Endothelial cell of umbilical vein (primary cell): ENCODE results near the gene MRTFA. TPM values are rescaled to one million over a fixed set of nuclear protein-coding genes. Genes with fewer than 3 reads are reported as not detected.

Experiments used
- BruUV-seq: library from RNA; stranded (reverse); fragments of 400-500 nt; replicated peaks from 2 replicates; lab custom pipeline; 2021; lab: Mats Ljungman, UMichigan
- CTCF ChIA-PET: fragments of 300-600, 350-600 bp; sonication (Branson Sonifier 250); formaldehyde crosslinking; loops from one replicate; lab custom pipeline; 2021; ENCODE audit warnings: antibody characterized with exemption, inconsistent platforms; lab: Charles Lee
- POLR2A ChIA-PET: fragments of 300-600, 350-600 bp; sonication (Branson Sonifier 250); formaldehyde crosslinking; loops from one replicate; lab custom pipeline; 2021; ENCODE audit warnings: antibody characterized with exemption, inconsistent platforms; lab: Charles Lee
- DNase-seq: peaks from one replicate; pipeline ENCODE4 v3.0.0-alpha.2; 2011; ENCODE audit warnings: low read depth, low spot score
- FAIRE-seq: peaks from 2 replicates; lab custom pipeline; 2011; peaks lifted over from hg19 to GRCh38; lab: Jason Lieb, UNC
- H2AFZ ChIP-seq: 2 replicates; pipeline ENCODE4 v1.6.0; 2012; ENCODE audit warnings: low read depth, low read length, control low read depth, inconsistent platforms
- H3K27ac ChIP-seq: 2 replicates; pipeline ENCODE4 v1.5.1; 2011; ENCODE audit warnings: low read depth, mild to moderate bottlenecking, control low read depth, low read length, moderate library complexity; ENCODE audit not compliant: insufficient read depth
- H3K27me3 ChIP-seq, 2 experiments: 2 replicates each; pipeline versions ENCODE4 v1.6.0 to v1.6.1; 2011; ENCODE audit warnings: low read length in 2 of 2, mixed read lengths in 1 of 2; ENCODE audit not compliant: control insufficient read depth in 2 of 2, insufficient read depth in 2 of 2
- H3K36me3 ChIP-seq, 2 experiments: 2 replicates in 1 of 2; 3 replicates in 1 of 2; pipeline ENCODE4 v1.5.1; 2011; ENCODE audit warnings: low read length in 2 of 2, mild to moderate bottlenecking in 1 of 2, moderate library complexity in 1 of 2; ENCODE audit not compliant: control insufficient read depth in 2 of 2, insufficient read depth in 2 of 2; ENCODE audit errors: extremely low read depth in 1 of 2
- H3K4me1 ChIP-seq: 3 replicates; pipeline ENCODE4 v1.5.1; 2011; ENCODE audit warnings: mild to moderate bottlenecking, low read length; ENCODE audit not compliant: control insufficient read depth, insufficient read depth; ENCODE audit errors: extremely low read depth
- H3K4me2 ChIP-seq: 2 replicates; pipeline ENCODE4 v1.6.1; 2011; ENCODE audit warnings: low read length, control low read depth, mixed read lengths; ENCODE audit not compliant: insufficient read depth
- H3K4me3 ChIP-seq, 3 experiments: fragments of 200-600 bp in 1 of 3; sonication (generic), shearing (Covaris generic) in 1 of 3; replicated peaks in 1 of 3; 2 replicates each; pipeline ENCODE4 v1.5.1; 2011 to 2016; ENCODE audit warnings: control low read depth in 3 of 3, low read length in 3 of 3, mild to moderate bottlenecking in 2 of 3, inconsistent platforms in 1 of 3, low read depth in 1 of 3, moderate library complexity in 1 of 3; ENCODE audit not compliant: insufficient read depth in 1 of 3
- H3K79me2 ChIP-seq: 2 replicates; pipeline ENCODE4 v1.6.0; 2012; ENCODE audit warnings: low read length, inconsistent platforms; ENCODE audit not compliant: control insufficient read depth, insufficient read depth
- H3K9ac ChIP-seq: replicated peaks from 2 replicates; pipeline ENCODE3; 2011; ENCODE audit warnings: low read length, control low read depth; ENCODE audit not compliant: insufficient read depth; ENCODE audit errors: extremely low read depth
- H3K9me1 ChIP-seq: replicated peaks from 3 replicates; pipeline ENCODE4 v1.6.0; 2011; ENCODE audit warnings: mild to moderate bottlenecking, low read length; ENCODE audit not compliant: control insufficient read depth, insufficient read depth; ENCODE audit errors: extremely low read depth
- H3K9me3 ChIP-seq: replicated peaks from 2 replicates; pipeline ENCODE4 v1.5.1; 2012; ENCODE audit warnings: low read length, inconsistent platforms; ENCODE audit not compliant: control insufficient read depth, insufficient read depth
- H4K20me1 ChIP-seq: replicated peaks from 2 replicates; pipeline ENCODE3; 2011; ENCODE audit warnings: mild to moderate bottlenecking, low read length; ENCODE audit not compliant: control insufficient read depth, insufficient read depth; ENCODE audit errors: extremely low read depth
- CTCF ChIP-seq, 2 donors: IDR thresholded peaks; 1 replicate in 1 of 2; 2 replicates in 1 of 2; pipeline ENCODE4 v1.5.1; 2011; ENCODE audit warnings: low read length in 2 of 2, mild to moderate bottlenecking in 2 of 2, moderate library complexity in 2 of 2, control low read depth in 1 of 2, inconsistent platforms in 1 of 2, low read depth in 1 of 2; ENCODE audit not compliant: insufficient read depth in 1 of 2; ENCODE audit errors: extremely low read depth in 1 of 2
- EZH2 ChIP-seq: IDR thresholded peaks from 2 replicates; pipeline ENCODE4 v1.6.1; 2012; ENCODE audit warnings: borderline replicate concordance, low read depth, mild to moderate bottlenecking, moderate library complexity, low read length, inconsistent platforms; ENCODE audit not compliant: severe bottlenecking
- FOS ChIP-seq: IDR thresholded peaks from 2 replicates; pipeline ENCODE4 v1.6.1; 2011; ENCODE audit warnings: mild to moderate bottlenecking, low read length, moderate library complexity, borderline replicate concordance; ENCODE audit not compliant: insufficient read depth
- GATA2 ChIP-seq: IDR thresholded peaks from 2 replicates; pipeline ENCODE4 v1.7.0; 2011; ENCODE audit warnings: low read depth, mild to moderate bottlenecking, moderate library complexity, mixed read lengths, low read length; ENCODE audit not compliant: insufficient read length, insufficient read depth
- JUN ChIP-seq: IDR thresholded peaks from 2 replicates; pipeline ENCODE4 v1.6.1; 2011; ENCODE audit warnings: borderline replicate concordance, low read depth; ENCODE audit not compliant: insufficient read length, insufficient read depth
- MYC ChIP-seq: IDR thresholded peaks from one replicate; pipeline ENCODE4 v1.6.1; 2011; ENCODE audit warnings: mild to moderate bottlenecking, low read depth, low read length
- POLR2A ChIP-seq: IDR thresholded peaks from 2 replicates; pipeline ENCODE4 v1.6.1; 2012; ENCODE audit warnings: low read depth, mild to moderate bottlenecking, control low read depth, low read length
- POLR2AphosphoS5 ChIP-seq: IDR thresholded peaks from 2 replicates; pipeline ENCODE4 v1.6.1; 2012; ENCODE audit warnings: low read depth, mild to moderate bottlenecking, control low read depth, low read length, moderate library complexity; ENCODE audit not compliant: insufficient read depth
- dilution Hi-C: fragments of 300-500 bp; cut with MboI; formaldehyde crosslinking; loops from one replicate; pipeline ENCODE4 v1.15.0; 2019; ENCODE audit warnings: low sequenced_read_pairs; ENCODE audit not compliant: extremely low pct_ligation_motif_present
- intact Hi-C: fragments of 100-400 bp; cut with micrococcal nuclease; formaldehyde crosslinking; loops from one replicate; pipeline ENCODE4 v1.10.0; 2022
- polyA plus RNA-seq, 4 experiments: library from polyadenylated mRNA; depleted of rRNA in 3 of 4; stranded (reverse) in 3 of 4; unstranded in 1 of 4; fragments of >200 nt; gene quantifications; 2 replicates each; pipeline versions ENCODE4 v1.2.1 to v1.2.3, GENCODE V29; 2011 to 2012; ENCODE audit warnings: missing spikeins in 1 of 4
- total RNA-seq: library from RNA; stranded (reverse); gene quantifications from 2 replicates; pipeline ENCODE4 v1.2.3, GENCODE V29; 2021

MRTFA gene
- total and polyA plus RNA-seq, 2 donors (not counting 3 experiments of a cell fraction or from before 2014, with no cell fraction given): 13.6 to 44.1 TPM

- H3K9me1 ChIP-seq: no peaks in the 10 kb centered on the region
- FAIRE-seq (no peak), DNase-seq (no peak)
- H3K4me3 ChIP-seq: no peak overlapping the region
- H3K27ac ChIP-seq: no peak overlapping the region
- no peak overlapping the region for H2AFZ ChIP-seq
- H3K27me3 ChIP-seq: no peaks in the 10 kb centered on the region
- no peak for TF ChIP-seq POLR2AphosphoS5
- no peak for TF ChIP-seq MYC
- TF ChIP-seq GATA2: no peak
- no peak for TF ChIP-seq CTCF (IDR thresholded peaks at IDR 0.05; ENCODE audit: extremely low read depth in 1 of 2, insufficient read depth in 1 of 2, low read depth in 1 of 2, low read length in 2 of 2)
- no peak for TF ChIP-seq EZH2
- TF ChIP-seq FOS: no peak
- TF ChIP-seq JUN: no peak
- no peak for TF ChIP-seq POLR2A
- CTCF ChIA-PET: interaction anchor here (2.5 kb wide), 1 partner anchor 13 kb away, joined by 7 read pairs; no protein-coding TSS in a partner anchor
- H3K36me3 ChIP-seq: no peaks in the 10 kb centered on the region
- dilution Hi-C loops (no loop called here), intact Hi-C loops (no loop called here)
- POLR2A ChIA-PET: no interaction called here
- no TSS peak for BruUV-seq
- H3K79me2 ChIP-seq: peaks cover 67% of the 10 kb centered on the region
- peaks cover 2% of the 10 kb centered on the region for H4K20me1 ChIP-seq
- H3K9ac ChIP-seq: no peak overlapping the region
- H3K4me1 ChIP-seq: no peaks in the 10 kb centered on the region
- no peak overlapping the region for H3K4me2 ChIP-seq
- no peaks in the 10 kb centered on the region for H3K9me3 ChIP-seq
These were observed 15.0 kb downstream of the MRTFA start for GRCh38 chr22:40621309-40622151.
